Sciatic nerve (tissue), 1 donor: ENCODE measurements around the gene SLC17A1. TPM values are rescaled to one million over a fixed set of nuclear protein-coding genes. Genes with fewer than 3 reads are reported as not detected.

Source experiments
- total RNA-seq: library from RNA; stranded (reverse); fragmentation: NEBNext Ultra II Directional; extraction: Animal tissue kit (Norgen Biotek cat#: 25700); gene quantifications from one replicate; pipeline ENCODE4 v1.2.1, GENCODE V29; 2021
- donor health status: DM: no; HTN: no; CAD: no.

Gene SLC17A1
- total RNA-seq, 1 donor from 2014 or later = not detected

Other genes with a start within 250 kb of the SLC17A1 start
- gene SCGN, start 179.8 kb downstream of the SLC17A1 start, total RNA-seq = not detected
- gene SLC17A4, start 77.3 kb downstream of the SLC17A1 start, total RNA-seq = not detected
- gene SLC17A3, start 42.2 kb upstream of the SLC17A1 start, total RNA-seq = not detected
- gene SLC17A2, start 98.6 kb upstream of the SLC17A1 start, total RNA-seq = not detected
- gene TRIM38, start 130.8 kb upstream of the SLC17A1 start, total RNA-seq = 15.6 TPM